ENCODE measurements around the gene FAM228B.

DNA sequence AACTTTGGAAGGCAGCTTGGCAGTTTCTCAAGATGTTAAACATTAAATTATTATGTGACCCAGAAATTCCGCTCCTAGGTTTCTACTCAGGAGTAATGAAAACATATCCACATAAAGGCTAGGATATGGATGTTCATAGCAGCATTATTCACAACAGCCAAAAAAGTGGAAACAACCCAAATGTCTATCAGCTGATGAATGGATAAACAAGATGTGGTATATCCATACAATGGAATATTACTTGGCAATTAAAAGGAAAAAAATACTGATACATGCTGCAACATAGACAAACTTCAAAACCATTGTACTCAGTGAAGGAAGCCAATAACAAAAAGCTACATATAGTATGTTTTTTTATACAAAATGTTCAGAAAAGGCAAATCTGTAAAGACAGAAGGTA lies 39.2 kb downstream of the FAM228B start:
- TF ChIP-seq, protein P1, sequence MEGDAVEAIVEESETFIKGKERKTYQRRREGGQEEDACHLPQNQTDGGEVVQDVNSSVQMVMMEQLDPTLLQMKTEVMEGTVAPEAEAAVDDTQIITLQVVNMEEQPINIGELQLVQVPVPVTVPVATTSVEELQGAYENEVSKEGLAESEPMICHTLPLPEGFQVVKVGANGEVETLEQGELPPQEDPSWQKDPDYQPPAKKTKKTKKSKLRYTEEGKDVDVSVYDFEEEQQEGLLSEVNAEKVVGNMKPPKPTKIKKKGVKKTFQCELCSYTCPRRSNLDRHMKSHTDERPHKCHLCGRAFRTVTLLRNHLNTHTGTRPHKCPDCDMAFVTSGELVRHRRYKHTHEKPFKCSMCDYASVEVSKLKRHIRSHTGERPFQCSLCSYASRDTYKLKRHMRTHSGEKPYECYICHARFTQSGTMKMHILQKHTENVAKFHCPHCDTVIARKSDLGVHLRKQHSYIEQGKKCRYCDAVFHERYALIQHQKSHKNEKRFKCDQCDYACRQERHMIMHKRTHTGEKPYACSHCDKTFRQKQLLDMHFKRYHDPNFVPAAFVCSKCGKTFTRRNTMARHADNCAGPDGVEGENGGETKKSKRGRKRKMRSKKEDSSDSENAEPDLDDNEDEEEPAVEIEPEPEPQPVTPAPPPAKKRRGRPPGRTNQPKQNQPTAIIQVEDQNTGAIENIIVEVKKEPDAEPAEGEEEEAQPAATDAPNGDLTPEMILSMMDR (IDR thresholded peaks at IDR 0.05) = no peak
- no peak for TF ChIP-seq POLR2A (IDR thresholded peaks at IDR 0.05; ENCODE audit: low read depth)
